SK-N-SH treated with all-trans-retinoic acid at 6 μM for 48 hours (cell line): ENCODE data around the gene TSHZ2.

Experiments
- ATAC-seq: fragments of 200-7000 bp; cut with Tn5 transposase; 3 replicates; pipeline ENCODE4 v1.9.1; 2020; ENCODE audit warnings: mild to moderate bottlenecking, moderate library complexity
- ARNTL ChIP-seq: fragments of 450-650 bp; formaldehyde crosslinking; IDR thresholded peaks from 2 replicates; pipeline ENCODE4 v1.5.0; 2020; ENCODE audit warnings: low read depth, mild to moderate bottlenecking, moderate library complexity, borderline replicate concordance
- CSDC2 ChIP-seq: fragments of 250-450 bp; sonication (Bioruptor Pico); IDR thresholded peaks from 2 replicates; pipeline ENCODE4 v1.5.0; 2020; ENCODE audit warnings: mild to moderate bottlenecking, moderate library complexity
- CSRNP3 ChIP-seq: fragments of 250-450 bp; sonication (Bioruptor Pico); IDR thresholded peaks from 2 replicates; pipeline ENCODE4 v1.5.1; 2021; ENCODE audit warnings: mild to moderate bottlenecking, moderate library complexity
- ESRRG ChIP-seq: fragments of 250-450 bp; sonication (Bioruptor Pico); IDR thresholded peaks from 2 replicates; pipeline ENCODE4 v1.6.1; 2021; ENCODE audit warnings: mild to moderate bottlenecking
- GLIS3 ChIP-seq: fragments of 250-450 bp; sonication (Bioruptor Pico); IDR thresholded peaks from 2 replicates; pipeline ENCODE4 v1.5.0; 2020; ENCODE audit warnings: mild to moderate bottlenecking, moderate library complexity
- ISL1 ChIP-seq: fragments of 250-450 bp; sonication (Bioruptor Pico); IDR thresholded peaks from 2 replicates; pipeline ENCODE4 v2.1.2; 2022; ENCODE audit warnings: mild to moderate bottlenecking, moderate library complexity
- PPARA ChIP-seq: fragments of 250-450 bp; sonication (Bioruptor Pico); IDR thresholded peaks from 2 replicates; pipeline ENCODE4 v1.5.0; 2020; ENCODE audit warnings: mild to moderate bottlenecking, borderline replicate concordance
- RARB ChIP-seq: fragments of 250-450 bp; sonication (Bioruptor Pico); IDR thresholded peaks from 2 replicates; pipeline ENCODE4 v1.8.0; 2021; ENCODE audit warnings: mild to moderate bottlenecking, moderate library complexity
- TCF4 ChIP-seq: fragments of 250-450 bp; sonication (Bioruptor Pico); IDR thresholded peaks from 2 replicates; pipeline ENCODE4 v1.8.0; 2021; ENCODE audit warnings: mild to moderate bottlenecking, moderate library complexity, borderline replicate concordance
- TOX ChIP-seq: fragments of 250-450 bp; sonication (Bioruptor Pico); IDR thresholded peaks from 2 replicates; pipeline ENCODE4 v1.8.0; 2021; ENCODE audit warnings: mild to moderate bottlenecking, moderate library complexity, borderline replicate concordance
- TSHZ2 ChIP-seq: fragments of 250-450 bp; sonication (Bioruptor Pico); IDR thresholded peaks from 2 replicates; pipeline ENCODE4 v1.5.0; 2020; ENCODE audit warnings: mild to moderate bottlenecking, moderate library complexity
- ZC3H10 ChIP-seq: fragments of 250-450 bp; sonication (Bioruptor Pico); IDR thresholded peaks from 2 replicates; pipeline ENCODE4 v1.5.1; 2021; ENCODE audit warnings: mild to moderate bottlenecking, moderate library complexity
- ZFP3 ChIP-seq: fragments of 250-450 bp; sonication (Bioruptor Pico); IDR thresholded peaks from 2 replicates; pipeline ENCODE4 v1.5.0; 2020; ENCODE audit warnings: mild to moderate bottlenecking, moderate library complexity
- ZFP30 ChIP-seq: fragments of 450-650 bp; formaldehyde crosslinking; IDR thresholded peaks from 2 replicates; pipeline ENCODE4 v1.5.0; 2022; ENCODE audit warnings: mild to moderate bottlenecking, moderate library complexity
- ZNF565 ChIP-seq: fragments of 450-650 bp; formaldehyde crosslinking; conservative IDR thresholded peaks from 2 replicates; pipeline ENCODE4 v1.5.0; 2020; ENCODE audit warnings: low read depth, mild to moderate bottlenecking, moderate library complexity
- ZNF70 ChIP-seq: fragments of 450-650 bp; formaldehyde crosslinking; IDR thresholded peaks from 2 replicates; pipeline ENCODE4 v1.5.0; 2020; ENCODE audit warnings: mild to moderate bottlenecking, moderate library complexity
- ZNF8 ChIP-seq: fragments of 450-650 bp; formaldehyde crosslinking; IDR thresholded peaks from 2 replicates; pipeline ENCODE4 v1.5.0; 2020; ENCODE audit warnings: mild to moderate bottlenecking, moderate library complexity
- TF ChIP-seq, protein P1 (sequence below): fragments of 250-450 bp; sonication (Bioruptor Pico); IDR thresholded peaks from 2 replicates; pipeline ENCODE4 v1.8.0; 2020; ENCODE audit warnings: mild to moderate bottlenecking, moderate library complexity, borderline replicate concordance
- TF ChIP-seq, protein P2 (sequence below): fragments of 250-450 bp; sonication (Bioruptor Pico); IDR thresholded peaks from 2 replicates; pipeline ENCODE4 v1.5.1; 2020; ENCODE audit warnings: low read depth, mild to moderate bottlenecking, moderate library complexity

TSHZ2 gene

GRCh38 chr20:53463101-53463972 is 491.2 kb downstream of the TSHZ2 start:
- TF ChIP-seq, protein P1, sequence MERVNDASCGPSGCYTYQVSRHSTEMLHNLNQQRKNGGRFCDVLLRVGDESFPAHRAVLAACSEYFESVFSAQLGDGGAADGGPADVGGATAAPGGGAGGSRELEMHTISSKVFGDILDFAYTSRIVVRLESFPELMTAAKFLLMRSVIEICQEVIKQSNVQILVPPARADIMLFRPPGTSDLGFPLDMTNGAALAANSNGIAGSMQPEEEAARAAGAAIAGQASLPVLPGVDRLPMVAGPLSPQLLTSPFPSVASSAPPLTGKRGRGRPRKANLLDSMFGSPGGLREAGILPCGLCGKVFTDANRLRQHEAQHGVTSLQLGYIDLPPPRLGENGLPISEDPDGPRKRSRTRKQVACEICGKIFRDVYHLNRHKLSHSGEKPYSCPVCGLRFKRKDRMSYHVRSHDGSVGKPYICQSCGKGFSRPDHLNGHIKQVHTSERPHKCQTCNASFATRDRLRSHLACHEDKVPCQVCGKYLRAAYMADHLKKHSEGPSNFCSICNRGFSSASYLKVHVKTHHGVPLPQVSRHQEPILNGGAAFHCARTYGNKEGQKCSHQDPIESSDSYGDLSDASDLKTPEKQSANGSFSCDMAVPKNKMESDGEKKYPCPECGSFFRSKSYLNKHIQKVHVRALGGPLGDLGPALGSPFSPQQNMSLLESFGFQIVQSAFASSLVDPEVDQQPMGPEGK (CRISPR knock-in tag): no peak
- no peak for TF ChIP-seq GLIS3
- TF ChIP-seq ZNF8: no peak
- no peak for TF ChIP-seq TOX (CRISPR knock-in tag)
- no peak for TF ChIP-seq ZFP30 (CRISPR knock-in tag)
- TF ChIP-seq, all 23 proteins: peak for 0

GRCh38 chr20:53466279-53466678 is 494.1 kb downstream of the TSHZ2 start:
- TF ChIP-seq ZNF8 (no peak), ZFP3 (CRISPR knock-in tag) (no peak), ZC3H10 (CRISPR knock-in tag) (no peak), ISL1 (no peak), CSRNP3 (CRISPR knock-in tag) (no peak), ZNF70 (CRISPR knock-in tag) (no peak), ESRRG (CRISPR knock-in tag) (no peak), TSHZ2 (CRISPR knock-in tag) (no peak), ARNTL (no peak), PPARA (CRISPR knock-in tag) (no peak), TOX (CRISPR knock-in tag) (no peak)
- TF ChIP-seq, protein P1 (CRISPR knock-in tag): no peak
- TF ChIP-seq, protein P2, sequence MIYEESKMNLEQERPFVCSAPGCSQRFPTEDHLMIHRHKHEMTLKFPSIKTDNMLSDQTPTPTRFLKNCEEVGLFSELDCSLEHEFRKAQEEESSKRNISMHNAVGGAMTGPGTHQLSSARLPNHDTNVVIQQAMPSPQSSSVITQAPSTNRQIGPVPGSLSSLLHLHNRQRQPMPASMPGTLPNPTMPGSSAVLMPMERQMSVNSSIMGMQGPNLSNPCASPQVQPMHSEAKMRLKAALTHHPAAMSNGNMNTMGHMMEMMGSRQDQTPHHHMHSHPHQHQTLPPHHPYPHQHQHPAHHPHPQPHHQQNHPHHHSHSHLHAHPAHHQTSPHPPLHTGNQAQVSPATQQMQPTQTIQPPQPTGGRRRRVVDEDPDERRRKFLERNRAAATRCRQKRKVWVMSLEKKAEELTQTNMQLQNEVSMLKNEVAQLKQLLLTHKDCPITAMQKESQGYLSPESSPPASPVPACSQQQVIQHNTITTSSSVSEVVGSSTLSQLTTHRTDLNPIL: no peak

More at GRCh38 chr20:53463101-53463972, 491.2 kb downstream of the TSHZ2 start:
- no peak for ATAC-seq

DNA sequence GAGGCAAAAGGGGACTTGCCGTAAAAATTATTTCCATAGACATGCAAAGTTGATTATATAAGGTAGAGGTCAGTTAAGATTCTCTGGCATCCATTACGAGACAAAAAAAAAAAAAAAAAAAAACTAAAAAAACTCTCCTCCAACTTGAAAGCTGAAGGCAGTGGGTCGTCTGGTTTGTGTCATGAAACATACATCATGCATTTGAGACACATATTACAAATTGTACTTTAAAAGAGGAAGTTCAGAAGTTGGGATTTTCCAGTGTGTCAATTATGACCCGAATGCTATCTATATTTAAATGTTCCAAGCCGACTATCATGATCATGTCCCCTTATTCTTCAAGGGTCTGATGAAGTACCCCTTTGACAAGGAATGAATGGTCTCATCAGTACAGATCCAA is 496.4 kb downstream of the TSHZ2 start:
- no peak for ATAC-seq
- TF ChIP-seq ZNF565 (no peak), RARB (CRISPR knock-in tag) (no peak), TCF4 (CRISPR knock-in tag) (no peak), ZC3H10 (CRISPR knock-in tag) (no peak), ARNTL (no peak), CSRNP3 (CRISPR knock-in tag) (no peak), GLIS3 (no peak), ZNF8 (no peak), CSDC2 (CRISPR knock-in tag) (no peak), TOX (CRISPR knock-in tag) (no peak)
- TF ChIP-seq, protein P2: no peak
- TF ChIP-seq, protein P1 (CRISPR knock-in tag): no peak

More at GRCh38 chr20:53466279-53466678, 494.1 kb downstream of the TSHZ2 start:
- no peak for ATAC-seq
